Neural cell (in vitro differentiated cells): ENCODE data around the gene CD164L2. TPM values are rescaled to one million over a fixed set of nuclear protein-coding genes. Genes with fewer than 3 reads are reported as not detected.

ENCODE experiments used
- H2AFZ ChIP-seq: fragments of 200-600, 300-800 bp; sonication (generic), shearing (Covaris generic); 2 replicates; pipeline ENCODE4 v1.6.0; 2014; ENCODE audit warnings: low read depth, mild to moderate bottlenecking, antibody characterized with exemption, low read length, moderate library complexity
- H3F3A ChIP-seq: fragments of 200-600 bp; shearing (Covaris generic); 2 replicates; pipeline ENCODE4 v1.6.1; 2016; ENCODE audit warnings: mild to moderate bottlenecking, moderate library complexity, mixed read lengths, antibody characterized with exemption, low read length; ENCODE audit not compliant: insufficient read depth, poor library complexity, severe bottlenecking
- H3K27ac ChIP-seq: fragments of 200-600, 300-800 bp; sonication (generic), shearing (Covaris generic); 2 replicates; pipeline ENCODE4 v1.5.1; 2014; ENCODE audit warnings: mild to moderate bottlenecking, low read length, moderate library complexity
- H3K27me3 ChIP-seq: fragments of 300-800, 200-600 bp; sonication (generic), shearing (Covaris generic); 2 replicates; pipeline ENCODE4 v1.6.0; 2014; ENCODE audit warnings: mild to moderate bottlenecking, low read depth, low read length, moderate library complexity; ENCODE audit not compliant: insufficient read depth
- H3K36me3 ChIP-seq: fragments of 300-800, 200-600 bp; sonication (generic), shearing (Covaris generic); 2 replicates; pipeline ENCODE4 v1.5.1; 2014; ENCODE audit warnings: mild to moderate bottlenecking, antibody characterized with exemption, low read length, moderate library complexity; ENCODE audit not compliant: insufficient read depth
- H3K4me2 ChIP-seq: fragments of 300-800, 200-600 bp; sonication (generic), shearing (Covaris generic); 2 replicates; pipeline ENCODE4 v1.6.0; 2014; ENCODE audit warnings: mild to moderate bottlenecking, low read length
- H3K4me3 ChIP-seq: fragments of 300-800, 200-600 bp; sonication (generic), shearing (Covaris generic); 2 replicates; pipeline ENCODE4 v1.5.1; 2014; ENCODE audit warnings: mild to moderate bottlenecking, low read length, moderate library complexity
- H3K79me2 ChIP-seq: fragments of 200-600 bp; shearing (Covaris generic); replicated peaks from 2 replicates; pipeline ENCODE4 v1.6.0; 2014; ENCODE audit warnings: mild to moderate bottlenecking, low read length, moderate library complexity; ENCODE audit not compliant: insufficient read depth
- H3K9ac ChIP-seq: fragments of 300-800, 200-600 bp; sonication (generic), shearing (Covaris generic); 2 replicates; pipeline ENCODE4 v1.6.1; 2016; ENCODE audit warnings: mild to moderate bottlenecking, low read length, mixed read lengths
- H3K9me2 ChIP-seq: fragments of 200-600 bp; shearing (Covaris generic); 2 replicates; pipeline ENCODE4 v1.6.1; 2016; ENCODE audit warnings: mild to moderate bottlenecking, low read length, mixed read lengths; ENCODE audit not compliant: insufficient read depth
- H3K9me3 ChIP-seq: fragments of 200-600, 300-800 bp; sonication (generic), shearing (Covaris generic); 2 replicates; pipeline ENCODE4 v1.6.1; 2016; ENCODE audit warnings: mild to moderate bottlenecking, mixed run types, low read length, moderate library complexity, mixed read lengths
- H4K20me1 ChIP-seq: fragments of 200-600 bp; shearing (Covaris generic); 2 replicates; pipeline ENCODE4 v1.6.1; 2016; ENCODE audit warnings: mild to moderate bottlenecking, mixed run types; ENCODE audit not compliant: insufficient read depth
- CTCF ChIP-seq: fragments of 450-650 bp; IDR thresholded peaks from 2 replicates; pipeline ENCODE4 v1.5.1; 2014; ENCODE audit warnings: antibody characterized with exemption, mild to moderate bottlenecking, moderate library complexity; ENCODE audit not compliant: poor library complexity, severe bottlenecking
- EP300 ChIP-seq: fragments of 450-650 bp; conservative IDR thresholded peaks from 2 replicates; pipeline ENCODE4 v1.6.1; 2014; ENCODE audit warnings: antibody characterized with exemption, mild to moderate bottlenecking, moderate library complexity; ENCODE audit not compliant: poor library complexity, severe bottlenecking
- EZH2 ChIP-seq: fragments of 200-600, 300-800 bp; shearing (Covaris generic), sonication (generic); IDR thresholded peaks from 2 replicates; pipeline ENCODE4 v1.6.1; 2014; ENCODE audit warnings: antibody characterized with exemption, low read length, borderline replicate concordance, mild to moderate bottlenecking; ENCODE audit not compliant: insufficient read depth, poor library complexity, severe bottlenecking
- MXI1 ChIP-seq: fragments of 450-650 bp; conservative IDR thresholded peaks from 2 replicates; pipeline ENCODE4 v1.6.1; 2014; ENCODE audit warnings: antibody characterized with exemption, mild to moderate bottlenecking; ENCODE audit not compliant: poor library complexity, severe bottlenecking
- POLR2AphosphoS5 ChIP-seq: IDR thresholded peaks from 2 replicates; pipeline ENCODE4 v1.6.1; 2012
- RAD21 ChIP-seq: fragments of 450-650 bp; conservative IDR thresholded peaks from 2 replicates; pipeline ENCODE4 v1.6.1; 2014; ENCODE audit warnings: antibody characterized with exemption, mild to moderate bottlenecking, moderate library complexity
- REST ChIP-seq: IDR thresholded peaks from 2 replicates; pipeline ENCODE4 v1.6.1; 2012; ENCODE audit warnings: borderline replicate concordance
- SMC3 ChIP-seq: fragments of 450-650 bp; conservative IDR thresholded peaks from 2 replicates; pipeline ENCODE4 v1.6.1; 2014; ENCODE audit warnings: antibody characterized with exemption, mild to moderate bottlenecking, moderate library complexity; ENCODE audit not compliant: poor library complexity
- TAF1 ChIP-seq: IDR thresholded peaks from 2 replicates; pipeline ENCODE4 v1.6.1; 2012; ENCODE audit warnings: low read depth
- polyA plus RNA-seq: library from polyadenylated mRNA; depleted of rRNA; stranded (reverse); fragments of >200 nt; gene quantifications from 2 replicates; pipeline ENCODE4 v1.2.3, GENCODE V29; 2014

Gene CD164L2
- polyA plus RNA-seq, 1 donor from 2014 or later, result not detected

GRCh38 chr1:27356277-27356618 lies 26.9 kb downstream of the CD164L2 start:
- H3K27ac ChIP-seq, result no peak overlapping the region
- no peak overlapping the region for H3K4me2 ChIP-seq
- TF ChIP-seq EZH2 (no peak), POLR2AphosphoS5 (no peak), CTCF (no peak), TAF1 (no peak), MXI1 (no peak), EP300 (no peak), REST (no peak), RAD21 (no peak), SMC3 (no peak)
- H3K9me3 ChIP-seq, result no peaks in the 10 kb centered on the region
- peaks cover 29% of the 10 kb centered on the region for H3K27me3 ChIP-seq
- no peak overlapping the region for H3K9ac ChIP-seq
- no peaks in the 10 kb centered on the region for H3F3A ChIP-seq
- H4K20me1 ChIP-seq, result no peaks in the 10 kb centered on the region
- H3K36me3 ChIP-seq, result no peaks in the 10 kb centered on the region
- H3K9me2 ChIP-seq, result no peaks in the 10 kb centered on the region
- H3K4me3 ChIP-seq, result no peak overlapping the region
- no peak overlapping the region for H2AFZ ChIP-seq
- no peaks in the 10 kb centered on the region for H3K79me2 ChIP-seq

- H3K9me3 ChIP-seq, result no peaks in the 10 kb centered on the region
- H3K27me3 ChIP-seq, result peaks cover 29% of the 10 kb centered on the region
- H3K9ac ChIP-seq, result no peak overlapping the region
- H3K4me2 ChIP-seq, result no peak overlapping the region
- no peak overlapping the region for H3K27ac ChIP-seq
- no peak overlapping the region for H2AFZ ChIP-seq
- no peak overlapping the region for H3K4me3 ChIP-seq
- H3K36me3 ChIP-seq, result no peaks in the 10 kb centered on the region
- H3K79me2 ChIP-seq, result no peaks in the 10 kb centered on the region
- no peaks in the 10 kb centered on the region for H3F3A ChIP-seq
- H3K9me2 ChIP-seq, result no peaks in the 10 kb centered on the region
- H4K20me1 ChIP-seq, result no peaks in the 10 kb centered on the region
- TF ChIP-seq REST, result no peak
- no peak for TF ChIP-seq CTCF
- TF ChIP-seq MXI1, result no peak
- no peak for TF ChIP-seq EZH2
- TF ChIP-seq SMC3, result no peak
- TF ChIP-seq RAD21, result no peak
- TF ChIP-seq EP300, result no peak
- no peak for TF ChIP-seq POLR2AphosphoS5
- TF ChIP-seq TAF1, result no peak
These were observed 27.4 kb downstream of the CD164L2 start for GRCh38 chr1:27355683-27356082.
